GM18505 (cell line): ENCODE measurements around the gene ITGB4.
A peak's percentile ranks its signal among the peaks of the same experiment; 100 is the strongest.

ENCODE experiments used
- ATAC-seq: cut with Tn5 transposase; IDR thresholded peaks from one replicate; pipeline ENCODE4 v1.9.1; 2021; ENCODE audit not compliant: unreplicated experiment
- POLR2A ChIP-seq: IDR thresholded peaks from 4 replicates; pipeline ENCODE4 v1.6.1; 2011; ENCODE audit warnings: borderline replicate concordance; ENCODE audit not compliant: insufficient read depth, insufficient read length; ENCODE audit errors: extremely low read depth

ITGB4 gene

GRCh38 chr17:75779987-75780889 lies 59.0 kb downstream of the ITGB4 start:
- no peak for TF ChIP-seq POLR2A
- no peak for ATAC-seq

- no peak for ATAC-seq
- no peak for TF ChIP-seq POLR2A
Observed at GRCh38 chr17:75783069-75783783, 62.0 kb downstream of the ITGB4 start.

GRCh38 chr17:75783803-75784472 lies 62.7 kb downstream of the ITGB4 start:
- no peak for ATAC-seq
- no peak for TF ChIP-seq POLR2A

- TF ChIP-seq POLR2A: no peak
- peak; percentile 54 for ATAC-seq
Observed at GRCh38 chr17:75784473-75785015, 63.3 kb downstream of the ITGB4 start, which contains the start of gene UNK. TSS of gene UNK (plus strand) at chr17:75784806. CDS start at chr17:75784881, 75 bp downstream.

- peak; percentile 45 for ATAC-seq
Observed at GRCh38 chr17:75785016-75785890, 64.0 kb downstream of the ITGB4 start.

GRCh38 chr17:75791254-75791653 lies 70.0 kb downstream of the ITGB4 start:
- no peak for ATAC-seq
- TF ChIP-seq POLR2A: no peak

More at GRCh38 chr17:75785016-75785890, 64.0 kb downstream of the ITGB4 start:
- TF ChIP-seq POLR2A: peak; percentile 94

GRCh38 chr17:75793460-75793859 lies 72.2 kb downstream of the ITGB4 start:
- no peak for ATAC-seq
- TF ChIP-seq POLR2A: no peak

- no peak for TF ChIP-seq POLR2A
- ATAC-seq: no peak
Observed at GRCh38 chr17:75795820-75796607, 74.8 kb downstream of the ITGB4 start.

GRCh38 chr17:75799402-75799801 lies 78.1 kb downstream of the ITGB4 start:
- TF ChIP-seq POLR2A: no peak

GRCh38 chr17:75803883-75804282 lies 82.6 kb downstream of the ITGB4 start:
- TF ChIP-seq POLR2A: no peak
- no peak for ATAC-seq

More at GRCh38 chr17:75799402-75799801, 78.1 kb downstream of the ITGB4 start:
- no peak for ATAC-seq

GRCh38 chr17:75806822-75807500 lies 85.7 kb downstream of the ITGB4 start:
- ATAC-seq: no peak
- TF ChIP-seq POLR2A: no peak
